Fibroblast of lung (primary cell): ENCODE measurements around the gene EFCAB3.
"Not testable (repeated sequence)": the region's sequence is repeated elsewhere in the genome, so short reads cannot be mapped to it uniquely, and the experiment has no call there.

Experiments
- CTCF ChIP-seq, 2 donors: IDR thresholded peaks in 1 of 2; conservative IDR thresholded peaks in 1 of 2; 1 replicate in 1 of 2; 2 replicates in 1 of 2; pipeline ENCODE4 v1.5.1; 2011 to 2012; ENCODE audit warnings: low read length in 2 of 2, control low read depth in 1 of 2, inconsistent platforms in 1 of 2, low read depth in 1 of 2, mild to moderate bottlenecking in 1 of 2
- EZH2 ChIP-seq: IDR thresholded peaks from 2 replicates; pipeline ENCODE4 v1.5.1; 2012; ENCODE audit warnings: low read length, control low read depth, mild to moderate bottlenecking; ENCODE audit errors: missing control alignments

DNA sequence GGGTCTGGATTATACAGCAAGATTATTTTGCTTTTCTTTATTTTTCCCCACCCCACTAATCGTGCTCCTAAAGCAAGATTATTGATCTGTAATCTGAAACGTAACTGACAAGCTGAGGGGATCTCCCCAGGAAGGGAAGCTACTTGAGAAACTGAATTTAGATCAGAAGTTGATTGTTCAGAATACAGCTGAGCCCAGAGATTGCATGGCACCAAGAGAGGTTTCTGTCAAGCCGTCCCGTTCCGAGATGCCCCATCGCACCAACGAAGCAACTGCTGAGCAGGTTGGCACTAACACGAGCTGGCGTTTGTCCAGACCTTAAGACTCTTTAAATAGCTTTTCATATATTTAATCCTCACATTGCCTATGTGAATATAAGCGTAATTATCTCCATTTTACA, 78.1 kb downstream of the EFCAB3 start:
- not testable (repeated sequence) for TF ChIP-seq CTCF (conservative IDR thresholded peaks at IDR 0.05 in 1 of 2, IDR thresholded peaks at IDR 0.05 in 1 of 2; ENCODE audit: low read depth in 1 of 2, low read length in 2 of 2); EZH2
